OCI-LY7 (cell line): ENCODE data around the gene ZNHIT1. TPM values are rescaled to one million over a fixed set of nuclear protein-coding genes. Genes with fewer than 3 reads are reported as not detected.

ENCODE experiments used
- BruUV-seq: library from RNA; stranded (reverse); fragments of 400-500 nt; replicated peaks from 2 replicates; lab custom pipeline; 2021; lab: Mats Ljungman, UMichigan
- CTCF ChIA-PET: fragments of 300-600 bp; sonication (Branson Sonifier 250); formaldehyde crosslinking; loops from one replicate; lab custom pipeline; 2022; ENCODE audit warnings: antibody characterized with exemption; ENCODE audit not compliant: unreplicated experiment; lab: Charles Lee
- POLR2A ChIA-PET: fragments of 300-600 bp; sonication (Branson Sonifier 250); formaldehyde crosslinking; loops from one replicate; lab custom pipeline; 2022; ENCODE audit warnings: antibody characterized with exemption; lab: Charles Lee
- DNase-seq: peaks from one replicate; pipeline ENCODE4 v3.0.0-alpha.2; 2015; ENCODE audit warnings: low spot score
- H2AFZ ChIP-seq: fragments of 200-600 bp; sonication (generic), shearing (Covaris generic); 2 replicates; pipeline ENCODE4 v1.6.1; 2014; ENCODE audit warnings: mild to moderate bottlenecking, antibody characterized with exemption, low read length, moderate library complexity
- H3K27ac ChIP-seq: fragments of 200-600 bp; sonication (generic); 2 replicates; pipeline ENCODE4 v1.5.1; 2014; ENCODE audit warnings: mixed run types, low read depth, mild to moderate bottlenecking, moderate library complexity, low read length, inconsistent platforms; ENCODE audit not compliant: poor library complexity, severe bottlenecking
- H3K36me3 ChIP-seq: fragments of 200-600 bp; sonication (generic); 2 replicates; pipeline ENCODE4 v1.6.1; 2014; ENCODE audit warnings: mild to moderate bottlenecking, antibody characterized with exemption, low read length, moderate library complexity, mixed read lengths; ENCODE audit not compliant: insufficient read depth
- H3K4me1 ChIP-seq: fragments of 200-600 bp; sonication (generic); 2 replicates; pipeline ENCODE4 v1.5.1; 2014; ENCODE audit warnings: mild to moderate bottlenecking, low read length; ENCODE audit not compliant: insufficient read depth, poor library complexity, severe bottlenecking
- H3K4me2 ChIP-seq: fragments of 200-600 bp; sonication (generic); 2 replicates; pipeline ENCODE4 v1.6.1; 2014; ENCODE audit warnings: mild to moderate bottlenecking, low read length
- H3K4me3 ChIP-seq: fragments of 200-600 bp; sonication (generic); 2 replicates; pipeline ENCODE4 v1.5.1; 2014; ENCODE audit warnings: mild to moderate bottlenecking, low read depth, low read length; ENCODE audit not compliant: poor library complexity, severe bottlenecking
- H3K79me2 ChIP-seq: fragments of 200-600 bp; sonication (generic); 2 replicates; pipeline ENCODE4 v1.6.1; 2016; ENCODE audit warnings: low read depth, mild to moderate bottlenecking, low read length, moderate library complexity, mixed read lengths; ENCODE audit not compliant: insufficient read depth
- H3K9me2 ChIP-seq: fragments of 200-600 bp; sonication (generic); 2 replicates; pipeline ENCODE4 v1.6.1; 2016; ENCODE audit warnings: mild to moderate bottlenecking, low read length, mixed read lengths; ENCODE audit not compliant: insufficient read depth
- H3K9me3 ChIP-seq: fragments of 200-600 bp; sonication (generic); 2 replicates; pipeline ENCODE4 v1.6.1; 2014; ENCODE audit warnings: mild to moderate bottlenecking, mixed run types, low read length, mixed read lengths
- H4K20me1 ChIP-seq: fragments of 200-600 bp; sonication (generic); 2 replicates; pipeline ENCODE4 v1.6.1; 2014; ENCODE audit warnings: mild to moderate bottlenecking, antibody characterized with exemption, low read length, moderate library complexity, mixed read lengths; ENCODE audit not compliant: insufficient read depth
- CTCF ChIP-seq: fragments of 200-600 bp; sonication (generic); conservative IDR thresholded peaks from 2 replicates; pipeline ENCODE4 v1.5.1; 2014; ENCODE audit warnings: mild to moderate bottlenecking, antibody characterized with exemption, low read length, moderate library complexity, mixed read lengths
- EZH2phosphoT487 ChIP-seq: fragments of 200-600 bp; sonication (generic); IDR thresholded peaks from 2 replicates; pipeline ENCODE4 v1.6.1; 2018; ENCODE audit warnings: low read depth, borderline replicate concordance, mild to moderate bottlenecking, mixed run types, antibody characterized with exemption, low read length, moderate library complexity, mixed read lengths
- intact Hi-C: fragments of 100-400 bp; cut with micrococcal nuclease; formaldehyde crosslinking; loops from one replicate; pipeline ENCODE4 v1.10.0; 2022; ENCODE audit not compliant: unreplicated experiment
- total RNA-seq, 2 experiments: library from RNA; depleted of rRNA in 1 of 2; stranded (reverse); fragments of >200 nt in 1 of 2; shearing (Covaris generic) in 1 of 2; gene quantifications; 2 replicates each; pipeline ENCODE4 v1.2.3, GENCODE V29; 2014 to 2022

The ZNHIT1 gene
- total RNA-seq, 2 experiments from 2014 or later: 44.3 to 77.3 TPM

GRCh38 chr7:101248276-101248675 is 30.3 kb downstream of the ZNHIT1 start:
- POLR2A ChIA-PET: interaction anchor here (0.6 to 1.7 kb wide), 2 partner anchors 31 to 92 kb away, joined by 3 to 6 read pairs; partner anchors contain the start of genes PLOD3 and ZNHIT1
- Histone ChIP-seq H3K9me3 (no peaks in the 10 kb centered on the region), H3K79me2 (peaks cover 40% of the 10 kb centered on the region), H3K27ac (no peak overlapping the region), H4K20me1 (0 out of 2 replicates have a peak, but pooled peaks cover 3% of the 10 kb centered on the region), H3K4me2 (no peak overlapping the region), H2AFZ (no peak overlapping the region), H3K4me3 (no peak overlapping the region), H3K4me1 (peaks cover 29% of the 10 kb centered on the region), H3K9me2 (no peaks in the 10 kb centered on the region), H3K36me3 (peaks cover 22% of the 10 kb centered on the region)
- CTCF ChIA-PET: no interaction called here
- no peak for DNase-seq
- TF ChIP-seq CTCF (no peak), EZH2phosphoT487 (no peak)
- intact Hi-C loops: no loop called here
- BruUV-seq: no TSS peak

- Histone ChIP-seq H3K4me2 (peak overlapping the region; percentile 58), H3K9me2 (no peaks in the 10 kb centered on the region), H3K4me3 (peak overlapping the region; percentile 34), H2AFZ (no peak overlapping the region), H3K36me3 (peaks cover 18% of the 10 kb centered on the region), H4K20me1 (0 out of 2 replicates have a peak, but pooled peaks cover 3% of the 10 kb centered on the region), H3K9me3 (no peaks in the 10 kb centered on the region), H3K79me2 (peaks cover 30% of the 10 kb centered on the region), H3K27ac (no peak overlapping the region), H3K4me1 (peaks cover 19% of the 10 kb centered on the region)
- no TSS peak for BruUV-seq
- TF ChIP-seq CTCF (no peak), EZH2phosphoT487 (no peak)
- intact Hi-C loops: no loop called here
- POLR2A ChIA-PET: interaction anchor here (0.6 to 0.7 kb wide), 2 partner anchors 9 to 108 kb away, joined by 3 read pairs; no protein-coding TSS in a partner anchor
- DNase-seq: no peak
- CTCF ChIA-PET: no interaction called here
Observed at GRCh38 chr7:101250324-101250723, 32.4 kb downstream of the ZNHIT1 start.
